B cell (primary cell): ENCODE measurements around the gene CFAP100.

Experiments
- EZH2 ChIP-seq: IDR thresholded peaks from 2 replicates; pipeline ENCODE4 v1.6.1; 2012; ENCODE audit warnings: borderline replicate concordance, low read depth, mild to moderate bottlenecking, moderate library complexity, low read length; ENCODE audit not compliant: insufficient read depth, poor library complexity, severe bottlenecking
- TF ChIP-seq, protein P1 (sequence below): fragments of 200-600 bp; IDR thresholded peaks from one replicate; pipeline ENCODE4 v1.8.0; 2022; ENCODE audit warnings: antibody characterized with exemption, mild to moderate bottlenecking

DNA sequence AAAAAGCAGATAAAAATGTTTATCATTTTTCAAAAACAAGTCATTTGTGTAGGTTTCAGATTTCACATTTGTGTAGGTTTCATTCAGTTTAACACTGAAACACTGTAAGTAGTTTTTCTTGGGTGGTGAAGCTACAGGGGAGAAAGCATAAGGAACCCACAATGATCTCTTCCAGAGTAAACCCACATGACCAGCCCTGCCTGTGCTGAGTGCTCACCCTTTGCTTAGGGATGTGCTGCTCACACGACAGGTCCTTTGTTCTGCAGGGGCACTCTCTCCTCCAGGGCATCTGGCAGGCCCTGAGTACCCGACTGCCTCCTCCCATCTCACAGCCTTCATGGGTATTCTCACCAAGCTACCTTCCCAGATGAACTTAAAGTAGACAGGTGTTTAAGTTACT is 52.1 kb downstream of the CFAP100 start:
- TF ChIP-seq, protein P1, sequence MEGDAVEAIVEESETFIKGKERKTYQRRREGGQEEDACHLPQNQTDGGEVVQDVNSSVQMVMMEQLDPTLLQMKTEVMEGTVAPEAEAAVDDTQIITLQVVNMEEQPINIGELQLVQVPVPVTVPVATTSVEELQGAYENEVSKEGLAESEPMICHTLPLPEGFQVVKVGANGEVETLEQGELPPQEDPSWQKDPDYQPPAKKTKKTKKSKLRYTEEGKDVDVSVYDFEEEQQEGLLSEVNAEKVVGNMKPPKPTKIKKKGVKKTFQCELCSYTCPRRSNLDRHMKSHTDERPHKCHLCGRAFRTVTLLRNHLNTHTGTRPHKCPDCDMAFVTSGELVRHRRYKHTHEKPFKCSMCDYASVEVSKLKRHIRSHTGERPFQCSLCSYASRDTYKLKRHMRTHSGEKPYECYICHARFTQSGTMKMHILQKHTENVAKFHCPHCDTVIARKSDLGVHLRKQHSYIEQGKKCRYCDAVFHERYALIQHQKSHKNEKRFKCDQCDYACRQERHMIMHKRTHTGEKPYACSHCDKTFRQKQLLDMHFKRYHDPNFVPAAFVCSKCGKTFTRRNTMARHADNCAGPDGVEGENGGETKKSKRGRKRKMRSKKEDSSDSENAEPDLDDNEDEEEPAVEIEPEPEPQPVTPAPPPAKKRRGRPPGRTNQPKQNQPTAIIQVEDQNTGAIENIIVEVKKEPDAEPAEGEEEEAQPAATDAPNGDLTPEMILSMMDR = no peak
- TF ChIP-seq EZH2 = no peak
